GM12873 (cell line): ENCODE measurements around the gene WDFY4.

ENCODE experiments used
- CTCF ChIP-seq: IDR thresholded peaks from 2 replicates; pipeline ENCODE4 v1.5.1; 2012; ENCODE audit warnings: low read depth, mild to moderate bottlenecking, moderate library complexity, low read length, control low read depth; ENCODE audit not compliant: insufficient read depth; ENCODE audit errors: missing control alignments

The WDFY4 gene

GRCh38 chr10:48683868-48684267 is 805 bp upstream of the WDFY4 start:
- TF ChIP-seq CTCF: no peak

DNA sequence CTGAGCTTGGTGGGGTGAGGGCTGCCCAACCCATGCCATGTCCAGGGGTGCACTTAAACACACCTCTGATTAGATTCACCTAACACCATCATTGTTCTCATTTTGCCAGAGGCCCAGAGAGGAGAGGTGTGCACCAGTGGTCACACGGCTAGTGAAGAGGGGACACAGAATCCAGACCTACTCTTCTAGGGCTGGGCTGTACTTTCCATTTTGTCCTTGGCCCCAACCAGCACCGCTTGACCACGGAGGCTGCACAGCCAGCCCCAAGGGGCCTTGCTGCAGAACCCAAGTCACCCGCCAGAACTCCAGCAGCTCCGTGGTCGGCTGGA is 246 bp upstream of the WDFY4 start:
- TF ChIP-seq CTCF: no peak

DNA sequence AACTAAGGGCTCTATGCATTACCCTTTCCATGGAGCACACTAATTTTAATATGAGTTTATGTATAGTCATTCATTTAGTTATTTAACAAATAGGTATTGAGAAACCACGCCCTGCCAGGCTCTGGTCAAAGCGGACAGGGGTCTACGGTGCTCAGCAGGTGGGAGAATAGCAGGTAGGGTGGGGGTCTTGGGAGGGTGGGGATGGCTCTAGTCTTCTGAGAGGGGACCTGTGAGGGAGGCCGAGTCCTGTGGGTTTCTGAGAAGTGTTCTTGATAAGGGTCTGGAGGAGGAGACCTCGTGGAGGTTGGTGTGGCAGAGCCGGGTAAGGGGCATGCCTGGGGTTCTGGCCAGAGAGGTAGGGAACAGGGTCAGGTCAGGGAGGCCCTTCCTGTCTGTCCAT is 1.1 kb downstream of the WDFY4 start:
- TF ChIP-seq CTCF: no peak

GRCh38 chr10:48690791-48691660 is 6.4 kb downstream of the WDFY4 start:
- no peak for TF ChIP-seq CTCF

DNA sequence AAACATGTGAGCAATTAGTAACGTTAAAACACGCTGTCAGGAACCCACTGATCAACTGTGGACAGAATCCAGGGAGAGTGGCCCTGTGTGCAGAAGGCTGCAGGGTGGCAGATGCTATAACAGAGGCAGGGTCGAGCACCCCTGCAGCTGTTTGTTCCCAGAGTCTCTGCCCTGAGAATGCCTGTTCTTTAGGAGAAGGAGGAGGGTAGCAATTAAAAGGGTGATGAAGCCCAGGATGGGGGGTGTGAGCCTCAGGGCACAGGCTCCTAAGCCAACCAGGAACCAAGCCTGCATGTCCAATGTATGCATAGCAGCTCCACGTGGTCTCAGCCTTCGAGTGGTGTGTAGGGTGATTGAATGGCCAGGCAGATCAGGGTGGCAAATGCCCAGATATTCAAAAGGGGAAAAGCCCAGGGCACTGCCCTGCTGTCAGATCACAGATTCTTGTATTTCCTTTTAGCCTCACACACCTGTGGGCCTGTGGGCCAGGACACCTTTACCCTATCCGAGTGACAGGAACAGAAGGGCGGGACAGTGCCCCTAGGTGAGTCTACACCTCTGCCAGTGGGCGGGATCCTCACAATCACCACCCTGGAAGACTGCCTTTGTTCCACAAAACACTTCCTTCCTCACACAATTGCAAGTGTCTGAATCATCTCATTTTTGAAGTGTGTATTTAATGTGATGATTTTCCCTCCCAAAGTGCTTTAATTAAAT is 7.3 kb downstream of the WDFY4 start:
- no peak for TF ChIP-seq CTCF

GRCh38 chr10:48692748-48693147 is 8.1 kb downstream of the WDFY4 start:
- no peak for TF ChIP-seq CTCF

- TF ChIP-seq CTCF: no peak
Observed at GRCh38 chr10:48693206-48693605, 8.5 kb downstream of the WDFY4 start.
